Smooth muscle cell (in vitro differentiated cells): Measurements from ENCODE around the gene IRF5. TPM values are rescaled to one million over a fixed set of nuclear protein-coding genes. Genes with fewer than 3 reads are reported as not detected.

ENCODE experiments used
- DNase-seq: peaks from one replicate; lab custom pipeline; 2025; ENCODE audit not compliant: unreplicated experiment; lab: John Stamatoyannopoulos, UW
- H2AFZ ChIP-seq: fragments of 200-600 bp; sonication (generic); 2 replicates; pipeline ENCODE4 v1.6.0; 2016; ENCODE audit warnings: antibody characterized with exemption, low read depth, mild to moderate bottlenecking
- H3F3A ChIP-seq: fragments of 200-600 bp; sonication (generic); 2 replicates; pipeline ENCODE4 v1.6.0; 2017; ENCODE audit warnings: antibody characterized with exemption, low read depth
- H3K27ac ChIP-seq: fragments of 200-600 bp; sonication (generic); 2 replicates; pipeline ENCODE4 v1.5.1; 2016; ENCODE audit warnings: low read depth, mild to moderate bottlenecking
- H3K27me3 ChIP-seq: fragments of 200-600 bp; sonication (generic); 2 replicates; pipeline ENCODE4 v1.6.1; 2016; ENCODE audit warnings: low read depth, mild to moderate bottlenecking
- H3K36me3 ChIP-seq: fragments of 200-600 bp; sonication (generic); 2 replicates; pipeline ENCODE4 v1.5.1; 2016; ENCODE audit warnings: low read depth
- H3K4me1 ChIP-seq: fragments of 200-600 bp; sonication (generic); 2 replicates; pipeline ENCODE4 v1.5.1; 2016; ENCODE audit warnings: low read depth
- H3K4me2 ChIP-seq: fragments of 200-600 bp; sonication (generic); 2 replicates; pipeline ENCODE4 v1.6.0; 2016; ENCODE audit warnings: mild to moderate bottlenecking
- H3K4me3 ChIP-seq: fragments of 200-600 bp; sonication (generic); 2 replicates; pipeline ENCODE4 v1.5.1; 2016; ENCODE audit warnings: mild to moderate bottlenecking
- H3K79me2 ChIP-seq: fragments of 200-600 bp; sonication (generic); 2 replicates; pipeline ENCODE4 v1.6.0; 2016; ENCODE audit warnings: low read depth, mild to moderate bottlenecking
- H3K9ac ChIP-seq: fragments of 200-600 bp; sonication (generic); 2 replicates; pipeline ENCODE4 v1.6.0; 2016; ENCODE audit warnings: low read depth
- H3K9me3 ChIP-seq: fragments of 200-600 bp; sonication (generic); replicated peaks from 2 replicates; pipeline ENCODE4 v1.5.1; 2016; ENCODE audit warnings: low read depth
- H4K20me1 ChIP-seq: fragments of 200-600 bp; sonication (generic); 2 replicates; pipeline ENCODE4 v1.6.0; 2016; ENCODE audit warnings: low read depth
- CTCF ChIP-seq: fragments of 200-600 bp; sonication (generic); IDR thresholded peaks from 2 replicates; pipeline ENCODE4 v1.5.1; 2017; ENCODE audit warnings: borderline replicate concordance, mild to moderate bottlenecking, antibody characterized with exemption; ENCODE audit not compliant: insufficient read depth, poor library complexity, severe bottlenecking
- WGBS: methylation state at CpG from one replicate; pipeline ENCODE4 v1.1.7; 2016; ENCODE audit warnings: low lambda C conversion rate; 5-methylcytosine and 5-hydroxymethylcytosine counted together
- polyA plus RNA-seq: library from polyadenylated mRNA; unstranded; fragments of >200 nt; fragmentation: Nextera tagmentation; extraction: Ambion mirVana; gene quantifications from 2 replicates; pipeline ENCODE4 v1.2.1, GENCODE V29; 2016
- total RNA-seq: library from RNA; depleted of rRNA; stranded (reverse); fragments of >200 nt; gene quantifications from 2 replicates; pipeline ENCODE4 v1.2.3, GENCODE V29; 2014

IRF5 gene
- total and polyA plus RNA-seq, 2 experiments from 2014 or later = 0.35 to 0.76 TPM

GRCh38 chr7:128894101-128894440, 43.7 kb upstream of the IRF5 start:
- Histone ChIP-seq H2AFZ (no peak overlapping the region), H3K9ac (no peak overlapping the region), H3K79me2 (no peaks in the 10 kb centered on the region), H3F3A (no peaks in the 10 kb centered on the region), H3K27ac (no peak overlapping the region), H3K4me1 (no peaks in the 10 kb centered on the region), H3K9me3 (no peaks in the 10 kb centered on the region), H3K36me3 (no peaks in the 10 kb centered on the region), H3K27me3 (no peaks in the 10 kb centered on the region), H3K4me3 (no peak overlapping the region), H3K4me2 (no peak overlapping the region), H4K20me1 (no peaks in the 10 kb centered on the region)
- no peak for TF ChIP-seq CTCF
- WGBS = 98% methylated on average over 6 of the region's 6 CpGs
- DNase-seq = no peak

GRCh38 chr7:128895320-128895719, 42.4 kb upstream of the IRF5 start:
- Histone ChIP-seq H3K9me3 (no peaks in the 10 kb centered on the region), H3K4me2 (no peak overlapping the region), H3K4me1 (no peaks in the 10 kb centered on the region), H3F3A (no peaks in the 10 kb centered on the region), H3K79me2 (no peaks in the 10 kb centered on the region), H3K4me3 (no peak overlapping the region), H2AFZ (no peak overlapping the region), H3K9ac (no peak overlapping the region), H3K27ac (no peak overlapping the region), H4K20me1 (no peaks in the 10 kb centered on the region), H3K27me3 (no peaks in the 10 kb centered on the region), H3K36me3 (no peaks in the 10 kb centered on the region)
- 85% methylated on average over 3 of the region's 3 CpGs for WGBS
- no peak for TF ChIP-seq CTCF
- no peak for DNase-seq

GRCh38 chr7:128899392-128899791, 38.3 kb upstream of the IRF5 start:
- no peaks in the 10 kb centered on the region for H3F3A ChIP-seq
- H3K4me1 ChIP-seq = no peaks in the 10 kb centered on the region
- no peak overlapping the region for H3K27ac ChIP-seq
- H4K20me1 ChIP-seq = no peaks in the 10 kb centered on the region
- H3K4me3 ChIP-seq = no peak overlapping the region
- H3K27me3 ChIP-seq = no peaks in the 10 kb centered on the region
- TF ChIP-seq CTCF = no peak
- H3K4me2 ChIP-seq = no peak overlapping the region
- no peaks in the 10 kb centered on the region for H3K36me3 ChIP-seq
- no peaks in the 10 kb centered on the region for H3K79me2 ChIP-seq
- DNase-seq = no peak
- no peaks in the 10 kb centered on the region for H3K9me3 ChIP-seq
- no peak overlapping the region for H3K9ac ChIP-seq
- no peak overlapping the region for H2AFZ ChIP-seq

GRCh38 chr7:128900237-128900636, 37.5 kb upstream of the IRF5 start:
- no peaks in the 10 kb centered on the region for H3K36me3 ChIP-seq
- no peaks in the 10 kb centered on the region for H3K79me2 ChIP-seq
- DNase-seq = no peak
- no peak overlapping the region for H3K4me2 ChIP-seq
- no peak for TF ChIP-seq CTCF
- H4K20me1 ChIP-seq = no peaks in the 10 kb centered on the region
- H3K4me3 ChIP-seq = no peak overlapping the region
- no peak overlapping the region for H3K27ac ChIP-seq
- H2AFZ ChIP-seq = no peak overlapping the region
- no peaks in the 10 kb centered on the region for H3K9me3 ChIP-seq
- no peak overlapping the region for H3K9ac ChIP-seq
- H3K27me3 ChIP-seq = no peaks in the 10 kb centered on the region
- H3F3A ChIP-seq = no peaks in the 10 kb centered on the region
- no peaks in the 10 kb centered on the region for H3K4me1 ChIP-seq
- 91% methylated on average over 1 of the region's 1 CpG for WGBS
